ENCODE results near the gene NR3C2.

- TF ChIP-seq CTCF (IDR thresholded peaks at IDR 0.05) (no peak), POLR2A (IDR thresholded peaks at IDR 0.05) (peak in 1 of 2 donors; percentile 36)
These were observed 3.1 kb upstream of the NR3C2 start for GRCh38 chr4:148445071-148445859.

Measured in adrenal gland (tissue), 5 donors.